ENCODE measurements around the gene DEFB116. TPM values are rescaled to one million over a fixed set of nuclear protein-coding genes. Genes with fewer than 3 reads are reported as not detected.

Gene DEFB116
- total RNA-seq, 1 experiment from 2014 or later = not detected

GRCh38 chr20:31274441-31274840 lies 33.9 kb downstream of the DEFB116 start:
- Histone ChIP-seq H3K27ac (ENCODE audit: low read depth, low read length, poor library complexity, severe bottlenecking) (no peak overlapping the region), H3K36me3 (ENCODE audit: insufficient read depth, low read length, poor library complexity, severe bottlenecking) (no peaks in the 10 kb centered on the region), H3K4me1 (ENCODE audit: insufficient read depth, low read length, poor library complexity, severe bottlenecking) (no peaks in the 10 kb centered on the region), H3K9me3 (ENCODE audit: low read depth, low read length, poor library complexity, severe bottlenecking) (peaks cover 6% of the 10 kb centered on the region), H3K4me3 (ENCODE audit: low read depth, low read length, poor library complexity, severe bottlenecking) (no peak overlapping the region), H3K27me3 (replicated peaks; ENCODE audit: insufficient read depth, low read depth, low read length, poor library complexity) (no peaks in the 10 kb centered on the region)
- CTCF ChIA-PET = no interaction called here
- BruUV-seq (replicated peaks) = no TSS peak
- POLR2A ChIA-PET (ENCODE audit: low non-redundant PET) = no interaction called here
- no peak for DNase-seq (ENCODE audit: low spot score)
- TF ChIP-seq CTCF (conservative IDR thresholded peaks at IDR 0.05; ENCODE audit: low read depth, low read length) (no peak), EZH2 (IDR thresholded peaks at IDR 0.05; ENCODE audit: borderline replicate concordance, low read depth, low read length, poor library complexity, severe bottlenecking) (no peak)
- intact Hi-C loops (cut with micrococcal nuclease; ENCODE audit: unreplicated experiment) = no loop called here

- H3K4me3 ChIP-seq (ENCODE audit: low read depth, low read length, poor library complexity, severe bottlenecking) = no peak overlapping the region
- ChIA-PET CTCF (no interaction called here), POLR2A (ENCODE audit: low non-redundant PET) (no interaction called here)
- DNase-seq (ENCODE audit: low spot score) = peak; percentile 43
- BruUV-seq (replicated peaks) = no TSS peak
- no peak overlapping the region for H3K27ac ChIP-seq (ENCODE audit: low read depth, low read length, poor library complexity, severe bottlenecking)
- no peaks in the 10 kb centered on the region for H3K9me3 ChIP-seq (ENCODE audit: low read depth, low read length, poor library complexity, severe bottlenecking)
- H3K4me1 ChIP-seq (ENCODE audit: insufficient read depth, low read length, poor library complexity, severe bottlenecking) = no peaks in the 10 kb centered on the region
- intact Hi-C loops (cut with micrococcal nuclease; ENCODE audit: unreplicated experiment) = loop anchor here (5.0 kb wide), 2 partner anchors 52 to 1818 kb away; no protein-coding TSS in a partner anchor
- TF ChIP-seq CTCF (conservative IDR thresholded peaks at IDR 0.05; ENCODE audit: low read depth, low read length) (peak; percentile 72), EZH2 (IDR thresholded peaks at IDR 0.05; ENCODE audit: borderline replicate concordance, low read depth, low read length, poor library complexity, severe bottlenecking) (no peak)
- H3K36me3 ChIP-seq (ENCODE audit: insufficient read depth, low read length, poor library complexity, severe bottlenecking) = no peaks in the 10 kb centered on the region
- H3K27me3 ChIP-seq (replicated peaks; ENCODE audit: insufficient read depth, low read depth, low read length, poor library complexity) = no peaks in the 10 kb centered on the region
Measured at GRCh38 chr20:31260326-31260932, 48.0 kb downstream of the DEFB116 start.

- Histone ChIP-seq H3K36me3 (ENCODE audit: insufficient read depth, low read length, poor library complexity, severe bottlenecking) (no peaks in the 10 kb centered on the region), H3K4me1 (ENCODE audit: insufficient read depth, low read length, poor library complexity, severe bottlenecking) (no peaks in the 10 kb centered on the region), H3K27me3 (replicated peaks; ENCODE audit: insufficient read depth, low read depth, low read length, poor library complexity) (no peaks in the 10 kb centered on the region), H3K4me3 (ENCODE audit: low read depth, low read length, poor library complexity, severe bottlenecking) (no peak within 1 kb of the TSS), H3K27ac (ENCODE audit: low read depth, low read length, poor library complexity, severe bottlenecking) (no peak within 1 kb of the TSS), H3K9me3 (ENCODE audit: low read depth, low read length, poor library complexity, severe bottlenecking) (no peaks in the 10 kb centered on the region)
- ChIA-PET CTCF (no interaction called here), POLR2A (ENCODE audit: low non-redundant PET) (no interaction called here)
- no TSS peak for BruUV-seq (replicated peaks)
- DNase-seq (ENCODE audit: low spot score) = no peak
- intact Hi-C loops (cut with micrococcal nuclease; ENCODE audit: unreplicated experiment) = no loop called here
- TF ChIP-seq EZH2 (IDR thresholded peaks at IDR 0.05; ENCODE audit: borderline replicate concordance, low read depth, low read length, poor library complexity, severe bottlenecking) (no peak), CTCF (conservative IDR thresholded peaks at IDR 0.05; ENCODE audit: low read depth, low read length) (no peak)
Measured at GRCh38 chr20:31257364-31257763, 51.0 kb downstream of the DEFB116 start, which contains the start of gene DEFB115. Gene DEFB115 (plus strand): TSS chr20:31257664. CDS start chr20:31257664, 0 bp downstream.
